ENCODE results near the gene TEX14.
A peak's percentile ranks its signal among the peaks of the same experiment; 100 is the strongest.

Gene TEX14

DNA sequence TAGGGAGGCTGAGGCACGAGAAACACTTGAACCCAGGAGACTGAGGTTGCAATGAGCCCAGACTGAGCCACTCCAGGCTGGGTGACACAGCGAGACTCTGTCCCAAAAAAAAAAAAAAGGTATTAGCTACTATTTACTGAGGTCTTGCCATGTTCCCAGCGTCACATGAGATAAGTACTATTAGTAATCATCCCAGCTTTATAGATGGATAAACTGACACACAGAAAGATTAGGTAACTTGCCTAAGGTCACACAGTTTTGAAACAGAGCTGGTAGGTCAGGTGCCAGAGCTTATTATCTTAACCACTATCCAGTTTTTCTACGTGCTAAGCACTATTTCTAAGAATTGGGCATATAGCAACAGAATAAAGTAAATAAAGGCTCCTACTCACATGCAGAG, 51.6 kb downstream of the TEX14 start:
- DNase-seq (ENCODE audit: low spot score) = no peak
- TF ChIP-seq, protein P1, sequence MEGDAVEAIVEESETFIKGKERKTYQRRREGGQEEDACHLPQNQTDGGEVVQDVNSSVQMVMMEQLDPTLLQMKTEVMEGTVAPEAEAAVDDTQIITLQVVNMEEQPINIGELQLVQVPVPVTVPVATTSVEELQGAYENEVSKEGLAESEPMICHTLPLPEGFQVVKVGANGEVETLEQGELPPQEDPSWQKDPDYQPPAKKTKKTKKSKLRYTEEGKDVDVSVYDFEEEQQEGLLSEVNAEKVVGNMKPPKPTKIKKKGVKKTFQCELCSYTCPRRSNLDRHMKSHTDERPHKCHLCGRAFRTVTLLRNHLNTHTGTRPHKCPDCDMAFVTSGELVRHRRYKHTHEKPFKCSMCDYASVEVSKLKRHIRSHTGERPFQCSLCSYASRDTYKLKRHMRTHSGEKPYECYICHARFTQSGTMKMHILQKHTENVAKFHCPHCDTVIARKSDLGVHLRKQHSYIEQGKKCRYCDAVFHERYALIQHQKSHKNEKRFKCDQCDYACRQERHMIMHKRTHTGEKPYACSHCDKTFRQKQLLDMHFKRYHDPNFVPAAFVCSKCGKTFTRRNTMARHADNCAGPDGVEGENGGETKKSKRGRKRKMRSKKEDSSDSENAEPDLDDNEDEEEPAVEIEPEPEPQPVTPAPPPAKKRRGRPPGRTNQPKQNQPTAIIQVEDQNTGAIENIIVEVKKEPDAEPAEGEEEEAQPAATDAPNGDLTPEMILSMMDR (IDR thresholded peaks at IDR 0.05; ENCODE audit: extremely low read depth, missing control alignments) = no peak

DNA sequence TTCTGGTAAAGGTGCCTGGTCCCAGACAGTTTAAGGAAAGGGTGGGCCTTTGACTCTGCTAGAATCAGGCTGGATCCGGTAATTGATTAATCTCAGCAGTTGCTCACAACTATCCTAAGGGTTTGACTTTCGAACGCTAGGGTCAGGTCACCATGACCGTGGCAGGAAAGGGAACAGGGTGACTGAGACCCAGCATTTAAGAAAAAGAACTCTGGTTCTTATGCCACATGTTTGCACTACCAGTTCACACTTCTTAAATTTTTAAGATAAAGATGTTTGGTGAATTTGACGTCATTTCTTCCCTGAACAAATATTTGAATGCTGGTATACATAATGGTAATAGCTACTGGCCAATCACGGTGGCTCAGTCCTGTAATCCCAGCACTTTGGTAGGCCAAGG, 52.2 kb downstream of the TEX14 start:
- TF ChIP-seq, protein P1 (IDR thresholded peaks at IDR 0.05; ENCODE audit: extremely low read depth, missing control alignments) = no peak
- DNase-seq (ENCODE audit: low spot score) = no peak

DNA sequence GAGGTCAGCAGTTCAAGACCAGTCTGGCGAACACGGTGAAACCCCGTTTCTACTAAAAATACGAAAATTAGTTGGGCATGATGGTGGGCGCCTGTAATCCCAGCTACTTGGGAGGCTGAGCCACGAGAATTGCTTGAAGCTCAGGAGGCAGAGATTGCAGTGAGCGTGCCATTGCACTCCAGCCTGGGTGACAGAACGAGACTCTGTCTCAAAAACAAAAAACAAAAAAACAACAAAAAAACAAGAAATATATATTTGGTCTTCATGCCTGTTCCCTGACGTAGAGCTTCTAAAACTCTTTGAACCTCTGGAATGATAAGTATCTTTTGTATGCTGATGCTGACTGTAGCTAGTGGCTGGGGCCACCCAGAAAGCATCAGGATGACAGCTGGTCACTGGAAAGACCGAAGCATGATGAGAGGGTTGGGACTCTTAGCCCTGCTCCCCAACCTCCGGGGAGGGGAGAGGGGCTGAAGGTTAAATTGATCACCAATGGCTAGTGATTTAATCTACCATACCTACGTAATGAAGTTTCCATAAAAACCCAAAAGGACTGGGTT, 54.8 kb downstream of the TEX14 start:
- TF ChIP-seq, protein P1 (IDR thresholded peaks at IDR 0.05; ENCODE audit: extremely low read depth, missing control alignments) = no peak

DNA sequence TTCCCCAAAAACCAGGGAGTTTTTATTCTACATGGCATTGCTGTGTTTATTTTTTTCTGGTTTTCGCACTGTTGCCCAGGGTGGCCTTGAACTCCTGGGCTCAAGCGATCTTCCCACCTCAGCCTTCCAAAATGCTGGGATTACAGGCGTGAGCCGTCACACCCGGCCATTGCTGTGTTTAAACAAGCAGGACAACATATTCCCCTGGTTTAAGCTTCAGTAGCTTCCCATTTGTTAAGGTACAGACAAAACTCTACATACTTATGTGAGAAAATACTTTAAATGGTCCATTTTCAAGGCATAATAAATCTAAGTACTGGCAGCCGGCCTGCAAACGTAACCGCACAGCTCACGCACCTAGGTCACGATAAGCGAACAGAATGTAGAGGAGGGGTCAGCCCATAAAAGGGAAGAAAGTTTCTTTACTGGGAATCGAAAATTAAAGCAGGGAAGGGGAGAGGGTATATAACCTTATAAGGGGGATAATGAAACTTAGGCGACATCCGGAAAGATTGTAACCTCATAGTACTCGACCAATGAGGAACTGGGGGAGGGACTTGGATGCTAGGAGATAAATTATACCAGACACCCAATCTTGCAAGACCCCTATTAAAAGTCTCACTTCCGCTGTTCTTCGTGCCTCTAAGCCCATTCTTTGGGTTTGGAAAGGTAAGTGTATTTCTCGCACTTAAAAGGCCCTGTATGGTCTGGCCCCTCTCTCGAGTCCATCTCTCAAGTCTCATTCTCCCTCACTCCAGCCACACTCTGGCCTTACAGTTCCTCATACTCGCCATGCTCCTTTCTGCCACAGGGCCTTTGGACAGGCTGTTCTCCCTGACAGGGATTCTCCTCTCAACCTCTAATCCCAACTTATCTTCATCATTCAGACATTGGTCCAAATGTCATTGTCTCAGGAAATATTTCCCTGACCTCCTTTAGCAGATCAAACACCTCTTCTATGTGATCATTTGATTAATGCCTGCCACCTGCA, 59.2 kb downstream of the TEX14 start:
- no peak for DNase-seq (ENCODE audit: low spot score)
- TF ChIP-seq, protein P1 (IDR thresholded peaks at IDR 0.05; ENCODE audit: extremely low read depth, missing control alignments) = no peak

More for the DNA sequence above, 54.8 kb downstream of the TEX14 start:
- DNase-seq (ENCODE audit: low spot score) = no peak

DNA sequence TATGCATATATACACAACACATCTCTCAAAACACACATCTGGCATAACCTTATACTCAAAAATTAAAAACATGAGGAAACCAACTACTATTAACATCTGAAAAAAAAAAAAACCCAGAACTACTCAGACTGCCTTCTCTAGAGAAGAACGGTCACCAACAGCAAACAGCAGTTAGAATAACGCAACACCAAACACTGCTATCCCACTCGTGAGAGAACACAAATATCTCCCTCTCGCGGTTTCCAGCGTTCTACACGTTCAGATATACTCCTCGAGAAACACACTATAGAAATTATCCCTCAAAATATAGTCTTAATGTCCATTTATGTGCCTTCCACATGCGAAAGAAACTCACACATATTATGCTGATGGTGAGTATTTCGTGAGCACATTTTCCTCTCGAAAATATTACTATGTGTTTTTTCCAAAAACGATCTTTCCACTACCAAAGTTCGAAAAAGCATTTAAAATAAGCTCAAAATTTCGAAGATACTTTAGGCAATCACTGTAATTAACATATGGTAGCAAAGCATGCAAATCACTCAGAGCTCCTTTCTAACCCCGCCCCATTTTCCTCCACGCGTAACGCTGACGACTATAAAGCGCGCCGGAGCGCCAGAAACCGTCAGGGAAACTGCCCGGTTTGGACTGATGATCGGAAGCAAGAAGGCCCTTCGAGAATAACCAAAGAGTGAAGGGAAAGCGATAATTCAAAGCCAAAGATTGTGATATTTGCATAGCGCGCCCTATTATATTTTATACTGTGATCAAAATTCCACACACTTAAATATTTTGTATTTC, 60.1 kb downstream of the TEX14 start:
- DNase-seq (ENCODE audit: low spot score) = peak; percentile 86
- TF ChIP-seq, protein P1 (IDR thresholded peaks at IDR 0.05; ENCODE audit: extremely low read depth, missing control alignments) = no peak

DNA sequence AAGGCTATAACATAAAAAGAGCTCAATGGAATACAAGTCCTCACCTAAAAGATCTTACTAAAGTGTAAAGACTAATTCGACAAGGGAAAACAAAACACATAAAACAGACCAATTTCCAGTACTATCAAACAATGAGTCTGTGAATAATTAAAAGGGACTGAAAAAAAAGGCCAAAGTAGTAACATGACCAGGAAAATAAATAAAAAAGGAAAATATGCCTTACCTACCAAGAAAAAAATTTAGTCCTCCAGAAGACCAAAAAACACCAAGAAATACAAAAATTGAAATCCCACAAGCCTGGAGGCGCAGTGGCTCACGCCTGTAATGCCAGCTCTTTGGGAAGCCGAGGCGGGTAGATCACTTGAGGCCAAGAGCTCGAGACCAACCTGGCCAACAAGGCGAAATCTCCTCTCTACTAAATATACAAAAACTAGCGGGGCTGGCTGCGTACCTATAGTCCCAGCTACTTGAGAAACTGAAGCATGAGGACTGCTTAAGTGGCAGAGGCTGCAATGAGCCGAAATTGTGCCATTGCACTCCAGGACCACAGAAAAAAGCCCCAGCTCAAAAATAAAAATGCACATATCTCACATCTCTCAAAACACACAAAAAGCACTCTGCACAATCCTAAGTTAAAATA, 60.8 kb downstream of the TEX14 start:
- DNase-seq (ENCODE audit: low spot score) = no peak

More for the DNA sequence above, 60.8 kb downstream of the TEX14 start:
- TF ChIP-seq, protein P1 (IDR thresholded peaks at IDR 0.05; ENCODE audit: extremely low read depth, missing control alignments) = no peak

Measured in GM20000 (cell line).